ENCODE results near the gene SLC51B.

The SLC51B gene

GRCh38 chr15:65079580-65079979, 34.4 kb downstream of the SLC51B start:
- Histone ChIP-seq H3K27me3 (0 out of 22 replicates have a peak, but pooled peaks cover 0 to 4% (median 0%) of the 10 kb centered on the region in 11 experiments), H3K36me3 (no peaks in the 10 kb centered on the region), H3K27ac (no peak overlapping the region), H3K4me3 (no peak overlapping the region), H3K4me1 (peaks cover 21 to 50% (median 41%) of the 10 kb centered on the region in 10 experiments), H3K4me2 (0 out of 22 replicates have a peak overlapping the region, but pooled peaks of 1 of the 11 experiments have one; percentile 5), H3K9ac (no peak overlapping the region), H4K20me1 (no peaks in the 10 kb centered on the region), H3K9me3 (replicated peaks in 1 of 11) (peaks cover 0 to 7% (median 0%) of the 10 kb centered on the region in 11 experiments; a peak in 4 of 22 replicates)
- TF ChIP-seq Cebpa-rat (IDR thresholded peaks at IDR 0.05): no peak

GRCh38 chr15:65081270-65081669, 36.1 kb downstream of the SLC51B start:
- H3K4me3 ChIP-seq: no peak overlapping the region
- H3K4me1 ChIP-seq: peaks cover 17 to 55% (median 46%) of the 10 kb centered on the region in 10 experiments
- H3K4me2 ChIP-seq: peak overlapping the region in 2 of 11 experiments; percentile 54 to 61; a peak in 2 of 22 replicates
- H3K36me3 ChIP-seq: no peaks in the 10 kb centered on the region
- no peak overlapping the region for H3K9ac ChIP-seq
- H3K9me3 ChIP-seq (replicated peaks in 1 of 11): no peaks in the 10 kb centered on the region; a peak in 1 of 22 replicates
- no peak for TF ChIP-seq Cebpa-rat (IDR thresholded peaks at IDR 0.05)
- 0 out of 22 replicates have a peak, but pooled peaks cover 0 to 4% (median 0%) of the 10 kb centered on the region in 11 experiments for H3K27me3 ChIP-seq
- peaks cover 0 to 2% (median 0%) of the 10 kb centered on the region in 11 experiments; a peak in 2 of 22 replicates for H4K20me1 ChIP-seq
- no peak overlapping the region for H3K27ac ChIP-seq

- Histone ChIP-seq H3K4me1 (peaks cover 12 to 51% (median 42%) of the 10 kb centered on the region in 10 experiments), H3K9ac (0 out of 22 replicates have a peak overlapping the region, but pooled peaks of 1 of the 11 experiments have one; percentile 24), H3K9me3 (replicated peaks in 1 of 11) (no peaks in the 10 kb centered on the region; a peak in 1 of 22 replicates), H3K36me3 (no peaks in the 10 kb centered on the region), H4K20me1 (peaks cover 0 to 7% (median 0%) of the 10 kb centered on the region in 11 experiments; a peak in 2 of 22 replicates), H3K4me3 (no peak overlapping the region), H3K4me2 (peak overlapping the region in 10 of 11 experiments; percentile 50 to 65 (median 56); a peak in 19 of 22 replicates), H3K27me3 (0 out of 22 replicates have a peak, but pooled peaks cover 0 to 1% (median 0%) of the 10 kb centered on the region in 11 experiments), H3K27ac (no peak overlapping the region)
- no peak for TF ChIP-seq Cebpa-rat (IDR thresholded peaks at IDR 0.05)
These were observed 36.6 kb downstream of the SLC51B start for GRCh38 chr15:65081758-65082157.

- H4K20me1 ChIP-seq: peaks cover 0 to 14% (median 0%) of the 10 kb centered on the region in 11 experiments; a peak in 2 of 22 replicates
- peaks cover 7 to 44% (median 36%) of the 10 kb centered on the region in 10 experiments for H3K4me1 ChIP-seq
- H3K27ac ChIP-seq: no peak overlapping the region; a peak in 1 of 22 replicates
- H3K4me2 ChIP-seq: peak overlapping the region; percentile 41 to 65 (median 56)
- peak overlapping the region in 4 of 11 experiments; percentile 2 to 32 (median 14); a peak in 2 of 22 replicates for H3K9ac ChIP-seq
- no peak overlapping the region for H3K4me3 ChIP-seq
- no peaks in the 10 kb centered on the region for H3K27me3 ChIP-seq
- H3K9me3 ChIP-seq (replicated peaks in 1 of 11): no peaks in the 10 kb centered on the region; a peak in 1 of 22 replicates
- no peak for TF ChIP-seq Cebpa-rat (IDR thresholded peaks at IDR 0.05)
- no peaks in the 10 kb centered on the region for H3K36me3 ChIP-seq
These were observed 37.2 kb downstream of the SLC51B start for GRCh38 chr15:65082303-65082953.

DNA sequence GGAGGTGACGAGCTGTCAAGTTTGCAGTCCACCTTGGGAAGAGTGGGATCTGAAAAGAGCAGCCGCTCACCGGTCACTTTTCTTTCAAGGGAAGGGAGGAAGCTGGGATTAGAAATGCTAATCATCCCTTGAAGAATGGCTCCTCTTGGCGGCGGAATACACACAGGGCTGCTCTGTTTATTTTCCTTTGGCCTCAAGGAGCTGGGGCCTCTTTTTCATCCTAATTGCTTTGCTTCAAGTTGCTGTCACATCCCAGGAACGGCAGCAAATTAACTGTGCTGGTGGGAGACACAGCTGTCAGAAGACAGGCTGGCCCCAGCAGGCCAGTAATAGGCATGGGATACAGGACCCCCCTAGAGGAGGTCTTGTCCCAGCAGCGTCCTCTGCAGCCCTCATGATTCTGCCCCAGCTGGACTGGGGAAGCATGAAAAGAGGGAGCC, 38.1 kb downstream of the SLC51B start:
- H3K9ac ChIP-seq: no peak overlapping the region
- no peak overlapping the region for H3K4me3 ChIP-seq
- no peak for TF ChIP-seq Cebpa-rat (IDR thresholded peaks at IDR 0.05)
- peaks cover 0 to 19% (median 0%) of the 10 kb centered on the region in 11 experiments; a peak in 2 of 22 replicates for H4K20me1 ChIP-seq
- no peak overlapping the region for H3K27ac ChIP-seq
- H3K9me3 ChIP-seq (replicated peaks in 1 of 11): no peaks in the 10 kb centered on the region
- H3K4me1 ChIP-seq: peaks cover 7 to 37% (median 30%) of the 10 kb centered on the region in 10 experiments
- peak overlapping the region in 2 of 11 experiments; percentile 54 to 59; a peak in 1 of 22 replicates for H3K4me2 ChIP-seq
- H3K36me3 ChIP-seq: no peaks in the 10 kb centered on the region
- no peaks in the 10 kb centered on the region for H3K27me3 ChIP-seq

DNA sequence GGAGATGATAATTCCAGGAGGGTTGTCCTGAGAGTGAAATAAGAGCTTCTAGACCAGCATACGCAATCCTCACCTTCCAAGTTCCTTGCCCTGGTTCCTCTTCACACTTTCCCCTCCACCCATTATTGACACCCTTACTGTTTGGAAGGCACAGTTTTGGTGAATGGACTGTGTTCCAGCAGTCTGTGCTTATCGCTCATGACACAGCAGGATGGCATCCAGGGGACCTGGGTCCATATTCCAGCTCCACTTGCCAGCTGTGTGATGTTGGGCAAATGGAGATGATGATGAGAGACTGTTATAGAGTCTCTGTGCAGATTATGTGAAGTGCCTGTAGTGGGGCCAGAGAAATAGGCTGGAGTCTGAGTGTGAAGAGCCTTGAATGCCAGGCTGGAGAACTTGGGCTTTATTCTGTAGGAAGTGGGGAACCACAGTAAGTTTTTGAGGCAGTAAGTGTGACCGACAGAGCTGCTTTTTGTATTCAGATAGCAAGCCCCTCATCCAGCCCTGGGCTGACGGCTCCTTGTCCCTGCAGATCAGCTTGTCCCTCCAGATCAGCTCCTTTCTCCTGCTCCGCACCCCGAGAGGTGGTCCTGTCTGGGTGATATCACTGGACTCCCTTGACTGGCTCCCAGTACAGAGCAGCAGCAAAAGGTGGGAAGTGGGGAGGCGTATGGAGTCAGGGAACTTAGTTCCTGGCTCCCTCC, 39.5 kb downstream of the SLC51B start:
- Histone ChIP-seq H3K9me3 (replicated peaks in 1 of 11) (no peaks in the 10 kb centered on the region), H4K20me1 (peaks cover 0 to 27% (median 0%) of the 10 kb centered on the region in 11 experiments; a peak in 2 of 22 replicates), H3K4me2 (peak overlapping the region in 8 of 11 experiments; percentile 2 to 59 (median 42); a peak in 12 of 22 replicates), H3K27ac (no peak overlapping the region), H3K4me1 (peaks cover 7 to 37% (median 29%) of the 10 kb centered on the region in 10 experiments), H3K27me3 (no peaks in the 10 kb centered on the region), H3K9ac (peak overlapping the region in 3 of 11 experiments; percentile 2 to 18 (median 4); a peak in 1 of 22 replicates), H3K36me3 (no peaks in the 10 kb centered on the region), H3K4me3 (no peak overlapping the region)
- TF ChIP-seq Cebpa-rat (IDR thresholded peaks at IDR 0.05): no peak

GRCh38 chr15:65085207-65085753, 40.1 kb downstream of the SLC51B start:
- peak overlapping the region in 8 of 11 experiments; percentile 2 to 59 (median 42); a peak in 12 of 22 replicates for H3K4me2 ChIP-seq
- no peak overlapping the region for H3K4me3 ChIP-seq
- peak overlapping the region in 3 of 11 experiments; percentile 2 to 18 (median 4); a peak in 2 of 22 replicates for H3K9ac ChIP-seq
- peaks cover 7 to 37% (median 29%) of the 10 kb centered on the region in 10 experiments for H3K4me1 ChIP-seq
- no peaks in the 10 kb centered on the region for H3K36me3 ChIP-seq
- H3K27me3 ChIP-seq: no peaks in the 10 kb centered on the region
- no peak overlapping the region for H3K27ac ChIP-seq
- peaks cover 0 to 32% (median 0%) of the 10 kb centered on the region in 11 experiments; a peak in 2 of 22 replicates for H4K20me1 ChIP-seq
- H3K9me3 ChIP-seq (replicated peaks in 1 of 11): no peaks in the 10 kb centered on the region
- no peak for TF ChIP-seq Cebpa-rat (IDR thresholded peaks at IDR 0.05)

DNA sequence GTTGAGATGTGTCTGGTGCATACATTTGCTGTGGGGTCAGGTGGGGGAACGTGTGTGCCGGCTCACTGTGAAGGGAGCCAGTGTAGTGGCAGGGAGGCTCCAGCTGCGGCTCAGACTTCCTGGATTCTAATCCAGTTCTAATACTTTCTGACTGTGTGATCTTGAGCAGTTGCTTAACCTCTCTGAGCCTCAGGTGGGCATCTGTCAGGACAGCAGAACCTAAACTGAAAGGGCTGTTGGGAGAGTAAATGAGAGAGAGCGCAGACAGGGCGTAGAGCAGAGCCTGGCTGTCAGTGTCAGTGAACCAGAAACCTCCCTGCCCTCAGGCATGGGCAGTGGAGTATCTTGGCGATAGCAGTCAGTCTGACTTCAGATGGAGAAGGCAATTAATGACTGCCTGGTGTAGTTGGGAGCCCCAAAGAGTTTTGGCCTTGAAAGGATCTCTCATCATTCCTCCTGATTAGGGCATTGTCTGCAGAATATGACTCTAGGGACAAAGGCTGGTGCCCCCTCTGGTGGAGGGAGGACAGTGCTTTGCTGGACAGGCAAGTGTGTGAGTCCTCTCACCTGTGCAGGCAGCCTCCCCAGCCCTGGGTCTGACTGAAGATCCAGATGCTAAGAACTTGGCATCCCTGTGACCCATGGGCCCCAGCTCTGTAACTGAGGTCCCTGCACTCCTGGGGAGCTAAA, 40.9 kb downstream of the SLC51B start:
- peaks cover 7 to 37% (median 29%) of the 10 kb centered on the region in 10 experiments for H3K4me1 ChIP-seq
- no peaks in the 10 kb centered on the region for H3K36me3 ChIP-seq
- no peak overlapping the region for H3K27ac ChIP-seq
- H3K4me2 ChIP-seq: no peak overlapping the region
- H3K4me3 ChIP-seq: no peak overlapping the region
- TF ChIP-seq Cebpa-rat (IDR thresholded peaks at IDR 0.05): no peak
- H3K9ac ChIP-seq: no peak overlapping the region; a peak in 1 of 22 replicates
- H3K9me3 ChIP-seq (replicated peaks in 1 of 11): no peaks in the 10 kb centered on the region
- H4K20me1 ChIP-seq: peaks cover 0 to 32% (median 0%) of the 10 kb centered on the region in 11 experiments; a peak in 2 of 22 replicates
- H3K27me3 ChIP-seq: no peaks in the 10 kb centered on the region

All from BLaER1 treated with 17β-estradiol and CSF1 and Interleukin-3, amounts not matched to agents 10 nM and 100 nM (cell line).